Measurements from ENCODE around the gene NAT9. TPM values are rescaled to one million over a fixed set of nuclear protein-coding genes. Genes with fewer than 3 reads are reported as not detected.

The NAT9 gene
- polyA plus RNA-seq, 1 experiment, result 33.6 TPM

GRCh38 chr17:74784125-74784810 lies 8.1 kb upstream of the NAT9 start:
- H3K27ac ChIP-seq (ENCODE audit: low read depth, low read length), result no peak overlapping the region
- no peaks in the 10 kb centered on the region for H3K27me3 ChIP-seq (ENCODE audit: control insufficient read depth, insufficient read depth, low read length)
- no peak overlapping the region for H3K4me3 ChIP-seq (ENCODE audit: low read depth, low read length)
- CTCF ChIA-PET, result interaction anchor here (0.7 to 3.0 kb wide), 2 partner anchors 7 to 10 kb away, joined by 3 to 28 read pairs; no protein-coding TSS in a partner anchor
- H3K9me3 ChIP-seq (ENCODE audit: control insufficient read depth, insufficient read depth, low read length), result no peaks in the 10 kb centered on the region
- no peak for DNase-seq (ENCODE audit: low read depth, low spot score)
- POLR2A ChIA-PET, result no interaction called here
- no peak for TF ChIP-seq CTCF (IDR thresholded peaks at IDR 0.05; ENCODE audit: low read depth, low read length)

- Histone ChIP-seq H3K27me3 (ENCODE audit: control insufficient read depth, insufficient read depth, low read length) (no peaks in the 10 kb centered on the region), H3K9me3 (ENCODE audit: control insufficient read depth, insufficient read depth, low read length) (no peaks in the 10 kb centered on the region), H3K27ac (ENCODE audit: low read depth, low read length) (no peak overlapping the region), H3K4me3 (ENCODE audit: low read depth, low read length) (no peak overlapping the region)
- no peak for DNase-seq (ENCODE audit: low read depth, low spot score)
- CTCF ChIA-PET, result interaction anchor here (1.1 to 3.0 kb wide), 3 partner anchors 9 to 38 kb away, joined by 3 to 28 read pairs (median 3); no protein-coding TSS in a partner anchor
- POLR2A ChIA-PET, result no interaction called here
- TF ChIP-seq CTCF (IDR thresholded peaks at IDR 0.05; ENCODE audit: low read depth, low read length), result no peak
These were observed 6.4 kb upstream of the NAT9 start for GRCh38 chr17:74782571-74782970.

GRCh38 chr17:74780443-74781238 lies 4.5 kb upstream of the NAT9 start:
- DNase-seq (ENCODE audit: low read depth, low spot score), result no peak
- Histone ChIP-seq H3K4me3 (ENCODE audit: low read depth, low read length) (no peak overlapping the region), H3K27me3 (ENCODE audit: control insufficient read depth, insufficient read depth, low read length) (no peaks in the 10 kb centered on the region), H3K9me3 (ENCODE audit: control insufficient read depth, insufficient read depth, low read length) (no peaks in the 10 kb centered on the region), H3K27ac (ENCODE audit: low read depth, low read length) (no peak overlapping the region)
- ChIA-PET POLR2A (no interaction called here), CTCF (interaction anchor here (2.5 kb wide), 1 partner anchor 11 kb away, joined by 18 read pairs; no protein-coding TSS in a partner anchor)
- TF ChIP-seq CTCF (IDR thresholded peaks at IDR 0.05; ENCODE audit: low read depth, low read length), result no peak

- ChIA-PET POLR2A (no interaction called here), CTCF (interaction anchor here (0.6 to 2.5 kb wide), 3 partner anchors 12 to 62 kb away, joined by 3 to 18 read pairs (median 5); no protein-coding TSS in a partner anchor)
- no peak for TF ChIP-seq CTCF (IDR thresholded peaks at IDR 0.05; ENCODE audit: low read depth, low read length)
- H3K4me3 ChIP-seq (ENCODE audit: low read depth, low read length), result no peak overlapping the region
- no peak overlapping the region for H3K27ac ChIP-seq (ENCODE audit: low read depth, low read length)
- no peaks in the 10 kb centered on the region for H3K9me3 ChIP-seq (ENCODE audit: control insufficient read depth, insufficient read depth, low read length)
- no peak for DNase-seq (ENCODE audit: low read depth, low spot score)
- no peaks in the 10 kb centered on the region for H3K27me3 ChIP-seq (ENCODE audit: control insufficient read depth, insufficient read depth, low read length)
These were observed 3.8 kb upstream of the NAT9 start for GRCh38 chr17:74779948-74780400.

DNA sequence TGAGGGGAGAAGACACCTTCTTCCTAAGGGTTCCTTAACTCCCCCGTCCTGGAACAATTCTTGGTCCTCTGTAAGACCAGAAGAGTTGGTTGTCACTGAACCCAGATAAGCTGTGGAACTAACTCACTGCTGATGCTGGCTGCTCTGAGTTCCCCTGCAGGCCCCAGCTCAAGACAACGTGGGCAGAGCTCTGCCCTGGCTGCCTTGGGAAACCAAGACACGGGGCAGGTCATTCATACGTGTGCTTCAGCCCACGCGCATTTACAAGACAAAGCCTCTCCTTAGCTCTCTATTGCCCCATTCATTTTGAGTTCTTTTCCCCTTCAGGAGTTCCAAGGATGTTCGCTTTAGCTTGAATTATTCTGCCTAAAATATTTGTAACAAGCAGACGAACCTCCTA lies 3.4 kb upstream of the NAT9 start:
- Histone ChIP-seq H3K27me3 (ENCODE audit: control insufficient read depth, insufficient read depth, low read length) (no peaks in the 10 kb centered on the region), H3K4me3 (ENCODE audit: low read depth, low read length) (no peak overlapping the region), H3K9me3 (ENCODE audit: control insufficient read depth, insufficient read depth, low read length) (no peaks in the 10 kb centered on the region), H3K27ac (ENCODE audit: low read depth, low read length) (no peak overlapping the region)
- CTCF ChIA-PET, result interaction anchor here (0.6 to 2.5 kb wide), 4 partner anchors 8 to 62 kb away, joined by 3 to 18 read pairs (median 4); no protein-coding TSS in a partner anchor
- TF ChIP-seq CTCF (IDR thresholded peaks at IDR 0.05; ENCODE audit: low read depth, low read length), result no peak
- DNase-seq (ENCODE audit: low read depth, low spot score), result no peak
- POLR2A ChIA-PET, result no interaction called here
